GM12873 (cell line): ENCODE results near the gene SLC30A10.

Source experiments
- TF ChIP-seq, protein P1 (sequence below): IDR thresholded peaks from 2 replicates; pipeline ENCODE4 v1.5.1; 2012; ENCODE audit warnings: low read depth, mild to moderate bottlenecking, moderate library complexity, low read length, control low read depth; ENCODE audit not compliant: insufficient read depth; ENCODE audit errors: missing control alignments

Gene SLC30A10

DNA sequence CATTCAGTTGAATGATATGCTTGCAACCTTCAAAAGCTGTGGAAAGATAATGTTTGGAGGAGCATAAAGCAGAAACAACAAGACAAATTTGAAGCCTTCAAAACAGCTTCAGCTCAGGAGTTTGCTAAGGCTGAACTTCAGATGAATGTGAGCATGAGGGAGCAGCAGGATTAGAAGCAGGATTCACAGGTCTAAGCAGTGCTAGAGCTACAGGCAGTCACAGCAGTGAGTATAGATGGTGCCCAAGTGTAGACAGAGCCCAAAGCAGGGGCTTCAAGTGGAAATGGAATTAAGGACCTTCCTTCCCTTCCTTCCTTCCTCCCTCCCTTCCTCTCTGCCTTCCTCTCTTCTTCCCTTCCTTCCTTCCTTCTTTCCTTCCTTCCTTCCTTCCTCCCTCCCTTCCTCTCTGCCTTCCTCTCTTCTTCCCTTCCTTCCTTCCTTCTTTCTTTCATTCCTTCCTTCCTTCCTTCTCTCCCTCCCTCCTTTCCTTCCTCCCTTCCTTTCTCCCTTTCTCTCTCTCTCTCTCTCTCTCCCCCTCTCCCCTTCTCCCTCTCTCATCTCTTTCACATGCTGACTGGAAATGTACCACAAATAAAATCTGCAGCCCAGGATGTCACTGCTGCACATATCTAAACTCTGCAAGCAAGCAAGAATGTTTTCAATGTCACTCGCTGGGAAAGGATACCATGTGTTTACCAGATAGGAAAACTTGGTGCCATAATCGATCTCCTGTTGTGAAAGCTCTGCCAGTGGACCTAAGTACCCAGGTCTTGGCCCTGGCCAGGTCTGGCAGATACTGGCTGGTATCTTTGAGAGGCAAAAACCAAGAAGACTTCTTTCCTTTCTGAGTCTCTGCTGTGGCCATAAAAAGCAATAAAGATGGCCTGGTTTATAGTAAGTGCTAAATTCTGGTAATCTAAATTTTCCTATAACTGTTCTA, 13.1 kb upstream of the SLC30A10 start:
- TF ChIP-seq, protein P1, sequence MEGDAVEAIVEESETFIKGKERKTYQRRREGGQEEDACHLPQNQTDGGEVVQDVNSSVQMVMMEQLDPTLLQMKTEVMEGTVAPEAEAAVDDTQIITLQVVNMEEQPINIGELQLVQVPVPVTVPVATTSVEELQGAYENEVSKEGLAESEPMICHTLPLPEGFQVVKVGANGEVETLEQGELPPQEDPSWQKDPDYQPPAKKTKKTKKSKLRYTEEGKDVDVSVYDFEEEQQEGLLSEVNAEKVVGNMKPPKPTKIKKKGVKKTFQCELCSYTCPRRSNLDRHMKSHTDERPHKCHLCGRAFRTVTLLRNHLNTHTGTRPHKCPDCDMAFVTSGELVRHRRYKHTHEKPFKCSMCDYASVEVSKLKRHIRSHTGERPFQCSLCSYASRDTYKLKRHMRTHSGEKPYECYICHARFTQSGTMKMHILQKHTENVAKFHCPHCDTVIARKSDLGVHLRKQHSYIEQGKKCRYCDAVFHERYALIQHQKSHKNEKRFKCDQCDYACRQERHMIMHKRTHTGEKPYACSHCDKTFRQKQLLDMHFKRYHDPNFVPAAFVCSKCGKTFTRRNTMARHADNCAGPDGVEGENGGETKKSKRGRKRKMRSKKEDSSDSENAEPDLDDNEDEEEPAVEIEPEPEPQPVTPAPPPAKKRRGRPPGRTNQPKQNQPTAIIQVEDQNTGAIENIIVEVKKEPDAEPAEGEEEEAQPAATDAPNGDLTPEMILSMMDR = no peak

GRCh38 chr1:219940707-219941106, 12.3 kb upstream of the SLC30A10 start:
- TF ChIP-seq, protein P1 = no peak

DNA sequence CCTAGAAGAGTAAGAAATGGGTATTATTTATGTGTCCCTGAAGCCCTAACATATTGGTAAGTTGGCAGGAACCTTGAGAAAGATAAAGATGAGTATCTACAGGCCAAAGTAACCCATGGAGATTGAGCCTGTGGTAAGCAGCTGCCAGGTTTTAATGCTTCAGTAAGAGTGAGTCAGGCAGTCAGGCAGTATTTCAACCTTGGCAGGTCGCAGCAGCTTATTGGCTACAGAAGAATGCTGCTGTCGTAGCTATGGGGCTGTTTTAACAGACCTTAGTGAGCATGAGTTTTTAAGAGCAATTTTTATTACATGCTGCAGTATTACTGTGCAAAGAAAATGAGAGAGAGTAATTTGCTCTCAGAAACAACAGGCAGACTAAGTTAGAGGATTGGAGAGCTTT, 10.3 kb upstream of the SLC30A10 start:
- TF ChIP-seq, protein P1 = no peak

GRCh38 chr1:219931033-219931432, 2.7 kb upstream of the SLC30A10 start:
- TF ChIP-seq, protein P1 = no peak

DNA sequence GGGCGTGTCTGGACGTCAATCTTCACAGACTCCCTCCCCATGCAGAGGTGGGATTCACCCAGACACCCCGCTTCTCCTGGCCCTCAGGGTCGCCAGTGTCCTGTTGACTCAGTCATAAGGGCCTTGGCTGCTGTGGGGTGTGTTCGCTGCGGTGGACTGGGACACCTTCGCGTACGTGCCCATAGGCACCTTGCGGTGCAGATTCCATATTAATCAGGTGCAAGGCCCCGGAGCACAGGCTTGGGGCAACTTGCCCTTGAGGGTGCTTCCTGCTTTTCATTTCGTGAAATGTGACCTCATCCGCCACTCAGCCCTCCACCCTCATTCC, 398 bp upstream of the SLC30A10 start:
- TF ChIP-seq, protein P1 = no peak

DNA sequence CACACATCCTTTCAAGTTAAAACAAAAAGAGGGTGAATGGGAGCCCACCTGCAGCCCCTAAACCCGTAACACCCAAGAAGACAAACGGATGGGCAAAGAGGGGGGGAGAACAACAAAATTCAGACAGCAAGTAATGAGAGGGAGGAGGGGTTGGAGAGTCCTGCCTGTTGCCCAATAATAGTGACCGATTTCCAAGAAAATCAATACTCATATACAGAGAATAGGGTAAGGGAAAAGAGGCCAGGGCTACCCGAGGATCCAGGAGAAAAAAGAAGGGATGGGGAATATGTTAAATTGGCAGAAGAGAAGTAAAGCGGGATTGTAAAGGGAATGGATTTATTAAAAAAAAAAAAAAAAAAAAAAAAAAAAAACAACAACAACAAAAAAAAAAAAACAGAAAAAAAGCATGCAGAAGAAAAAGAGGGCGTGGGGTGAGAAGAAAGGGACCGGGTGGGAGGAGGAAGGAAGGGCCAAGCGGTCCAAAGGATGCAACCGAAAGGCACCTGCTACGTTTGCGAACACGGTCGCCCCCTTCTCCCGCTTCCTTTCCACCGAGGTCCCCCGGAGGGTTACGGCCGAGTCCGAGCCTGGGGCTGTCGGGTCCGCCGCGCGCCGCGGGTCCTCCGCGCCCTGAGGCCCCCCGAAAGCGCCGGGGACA, 930 bp downstream of the SLC30A10 start:
- TF ChIP-seq, protein P1 = no peak

DNA sequence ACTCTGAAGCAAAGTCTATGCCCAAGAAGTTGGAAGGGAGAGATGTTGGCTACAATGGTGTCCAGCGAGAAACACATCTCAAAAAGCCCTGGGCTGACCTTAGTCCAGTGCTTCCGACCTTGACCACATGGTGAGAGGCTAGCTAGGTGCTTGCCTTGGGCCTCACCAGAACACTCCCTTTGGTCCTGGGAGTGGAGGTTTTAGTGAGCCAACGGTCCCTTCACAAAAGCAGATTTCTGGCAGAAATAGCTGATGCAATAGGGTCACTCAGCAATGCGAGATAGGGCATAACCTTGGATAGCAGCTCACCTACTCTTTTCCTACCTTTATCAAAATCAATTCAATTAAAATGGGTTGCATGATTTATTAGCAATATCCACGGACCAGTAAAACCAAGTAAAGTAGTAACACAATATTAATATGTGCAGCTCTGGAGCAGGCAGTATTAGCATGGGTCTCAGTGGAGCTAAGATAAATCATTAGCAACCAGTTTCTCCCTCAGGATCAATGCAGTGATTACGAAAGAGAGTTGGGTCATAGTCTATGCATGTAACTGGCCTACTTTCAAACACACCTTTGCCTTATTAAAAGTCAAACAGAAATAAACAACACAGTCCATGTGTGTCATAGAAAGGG, 1.9 kb downstream of the SLC30A10 start:
- TF ChIP-seq, protein P1 = no peak
